GM18519 (cell line): Measurements from ENCODE around the gene SCGN.
"Not testable (repeated sequence)": the region's sequence is repeated elsewhere in the genome, so short reads cannot be mapped to it uniquely, and the experiment has no call there.

Source experiments
- ATAC-seq: cut with Tn5 transposase; IDR thresholded peaks from one replicate; pipeline ENCODE4 v1.9.1; 2021; ENCODE audit warnings: mild to moderate bottlenecking, moderate library complexity; ENCODE audit not compliant: unreplicated experiment, low FRiP score

Gene SCGN

GRCh38 chr6:25717866-25718740, 66.1 kb downstream of the SCGN start:
- ATAC-seq: no peak

DNA sequence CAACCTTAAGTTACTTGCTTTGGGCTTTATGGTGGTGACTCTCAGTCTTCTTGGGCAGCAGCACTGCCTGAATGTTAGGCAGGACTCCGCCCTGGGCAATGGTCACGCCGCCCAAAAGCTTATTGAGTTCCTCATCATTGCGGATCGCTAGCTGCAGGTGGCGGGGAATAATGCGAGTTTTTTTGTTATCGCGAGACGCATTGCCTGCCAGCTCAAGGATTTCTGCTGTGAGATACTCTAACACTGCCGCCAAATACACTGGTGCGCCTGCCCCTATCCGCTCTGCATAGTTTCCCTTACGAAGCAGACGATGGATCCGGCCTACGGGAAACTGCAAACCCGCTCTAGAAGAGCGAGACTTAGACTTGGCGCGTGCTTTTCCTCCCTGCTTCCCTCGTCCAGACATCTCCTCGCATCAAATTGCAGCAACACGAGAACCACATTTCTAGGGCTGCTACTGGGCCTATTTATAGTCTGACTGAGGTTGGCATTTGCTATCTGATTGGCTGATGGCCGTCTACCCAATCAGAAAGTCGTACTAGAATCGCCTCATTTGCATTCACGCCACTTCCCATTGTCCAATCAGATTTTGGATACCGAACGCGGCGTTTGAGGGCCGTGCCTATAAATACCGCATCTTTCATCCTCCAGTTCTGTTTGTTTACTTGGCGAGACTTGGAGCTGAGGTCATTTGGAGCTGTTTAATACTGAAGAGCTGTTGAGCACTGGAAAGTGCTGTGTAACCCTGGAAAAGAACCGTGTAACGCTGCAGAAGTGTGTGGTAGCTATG, 74.3 kb downstream of the SCGN start:
- no peak for ATAC-seq

GRCh38 chr6:25727028-25727427, 75.0 kb downstream of the SCGN start:
- ATAC-seq: no peak

- no peak for ATAC-seq
Observed at GRCh38 chr6:25730907-25731306, 78.9 kb downstream of the SCGN start.

- no peak for ATAC-seq
Observed at GRCh38 chr6:25731721-25732120, 79.7 kb downstream of the SCGN start.

DNA sequence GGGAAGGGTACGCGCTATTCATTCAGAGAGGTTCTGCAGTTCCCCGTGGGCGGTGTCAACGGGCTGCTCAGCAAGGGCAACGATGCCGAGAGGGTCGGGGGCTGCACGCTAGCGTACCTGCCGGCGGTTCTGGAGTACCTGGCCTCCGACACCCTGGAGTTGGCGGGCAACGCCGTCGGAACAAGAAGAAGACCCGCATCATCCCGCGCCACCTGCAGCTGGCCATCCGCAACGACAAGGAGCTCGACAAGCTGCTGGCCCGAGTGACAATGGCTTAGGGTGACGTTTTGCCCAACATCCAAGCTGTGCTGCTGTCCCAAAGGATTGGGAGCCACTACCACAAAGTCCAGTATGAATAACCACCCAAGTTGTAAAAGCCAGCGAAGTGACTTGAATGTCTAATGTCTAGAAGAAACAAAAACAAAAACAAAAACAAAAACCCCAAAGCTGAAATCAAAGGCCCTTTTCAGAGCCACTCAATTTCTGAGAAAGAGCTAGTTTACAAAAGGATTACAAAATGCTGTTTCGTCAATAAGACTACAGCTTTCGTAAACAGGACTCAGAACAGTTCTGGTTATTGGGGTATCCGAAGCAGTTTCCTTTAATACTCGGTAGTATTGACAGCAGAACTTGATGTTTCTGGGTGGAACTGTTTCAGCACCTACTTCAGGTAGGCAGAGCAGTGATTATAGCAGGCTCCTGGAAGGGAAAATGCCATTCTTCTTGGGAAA, 80.6 kb downstream of the SCGN start:
- ATAC-seq: no peak

DNA sequence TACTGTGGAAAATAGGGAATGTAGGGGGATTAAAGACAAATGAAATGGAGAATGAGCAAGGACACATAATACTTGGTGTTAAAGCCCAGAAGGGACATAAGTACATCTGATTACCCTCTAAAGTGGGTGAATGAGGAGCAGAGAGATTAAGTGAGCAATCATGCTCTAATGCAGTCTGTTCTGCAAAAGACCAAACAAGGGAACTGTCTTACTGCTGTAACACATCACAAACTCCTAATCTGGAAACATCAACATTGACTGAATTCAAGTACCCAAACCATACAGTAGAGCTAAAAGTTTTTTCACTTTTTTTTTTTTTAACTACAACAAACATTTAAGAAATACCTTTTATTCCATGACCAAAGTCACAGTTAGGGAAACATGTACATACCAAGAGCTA, 83.2 kb downstream of the SCGN start:
- ATAC-seq: no peak

GRCh38 chr6:25743868-25744267, 91.9 kb downstream of the SCGN start:
- no peak for ATAC-seq

DNA sequence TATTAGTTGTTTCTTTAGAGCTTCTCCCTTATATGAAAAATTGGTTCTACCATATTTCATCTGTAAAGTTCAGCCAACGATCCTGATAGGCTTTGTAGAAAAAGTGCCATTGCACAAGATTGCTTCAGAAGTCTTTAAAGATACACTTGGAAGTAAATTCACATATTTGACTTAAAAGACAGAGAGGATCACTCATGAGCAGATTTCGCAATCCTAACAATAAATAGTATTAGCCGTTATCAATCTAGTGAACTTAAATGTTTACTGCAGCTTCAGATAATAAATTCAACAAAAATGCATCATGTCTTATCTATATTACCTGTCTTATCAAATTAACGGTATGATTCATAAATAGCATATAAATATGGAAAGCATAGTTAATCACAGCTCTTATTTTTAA, 93.8 kb downstream of the SCGN start:
- ATAC-seq: no peak

- ATAC-seq: no peak
Observed at GRCh38 chr6:25746968-25747367, 95.0 kb downstream of the SCGN start.

GRCh38 chr6:25747477-25747876, 95.5 kb downstream of the SCGN start:
- ATAC-seq: no peak

DNA sequence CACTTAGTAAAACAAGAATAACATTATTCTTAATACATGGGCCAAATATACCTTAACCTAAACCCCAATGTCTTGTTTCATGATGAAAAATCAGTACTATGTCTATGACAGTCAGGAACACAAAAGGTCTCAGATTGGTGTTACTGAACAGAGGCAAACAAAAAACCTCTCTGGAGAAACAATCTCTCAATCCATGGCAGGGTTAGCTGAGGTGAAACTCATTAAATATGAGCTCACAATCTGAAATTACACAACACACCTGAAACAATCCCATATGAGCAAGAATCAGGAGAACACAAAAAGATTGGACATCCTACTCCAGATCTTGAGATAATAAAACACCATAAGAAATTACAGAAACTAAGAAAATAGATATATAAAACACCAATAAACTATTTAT, 96.0 kb downstream of the SCGN start:
- ATAC-seq: no peak

DNA sequence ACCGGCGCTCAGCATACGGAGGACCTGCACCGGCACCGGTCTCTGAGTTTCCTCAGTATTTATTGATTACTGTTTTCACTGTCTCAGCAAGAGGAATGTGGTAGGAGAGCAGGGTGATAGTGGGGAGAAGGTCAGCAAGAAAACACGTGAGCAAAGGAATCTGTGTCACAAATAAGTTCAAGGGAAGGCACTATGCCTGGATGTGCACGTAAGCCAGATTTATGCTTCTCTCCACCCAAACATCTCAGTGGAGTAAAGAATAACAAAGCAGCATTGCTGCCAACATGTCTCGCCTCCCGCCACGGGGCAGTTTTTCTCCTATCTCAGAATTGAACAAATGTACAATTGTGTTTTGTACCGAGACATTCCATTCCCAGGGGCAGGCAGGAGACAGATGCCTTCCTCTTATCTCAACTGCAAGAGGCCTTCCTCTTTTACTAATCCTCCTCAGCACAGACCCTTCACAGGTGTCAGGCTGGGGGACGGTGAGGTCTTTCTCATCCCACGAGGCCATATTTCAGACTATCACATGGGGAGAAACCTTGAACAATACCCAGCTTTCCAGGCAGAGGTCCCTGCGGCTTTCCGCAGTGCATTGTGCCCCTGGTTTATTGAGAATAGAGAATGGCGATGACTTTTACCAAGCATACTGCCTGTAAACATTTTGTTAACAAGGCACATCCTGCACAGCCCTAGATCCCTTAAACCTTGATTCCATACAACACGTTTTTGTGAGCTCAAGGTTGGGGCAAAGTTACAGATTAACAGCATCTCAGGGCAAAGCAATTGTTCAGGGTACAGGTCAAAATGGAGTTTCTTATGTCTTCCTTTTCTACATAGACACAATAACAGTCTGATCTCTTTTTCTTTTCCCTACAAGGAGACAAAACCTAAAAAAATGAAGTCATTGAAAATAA, 96.8 kb downstream of the SCGN start:
- not testable (repeated sequence) for ATAC-seq

DNA sequence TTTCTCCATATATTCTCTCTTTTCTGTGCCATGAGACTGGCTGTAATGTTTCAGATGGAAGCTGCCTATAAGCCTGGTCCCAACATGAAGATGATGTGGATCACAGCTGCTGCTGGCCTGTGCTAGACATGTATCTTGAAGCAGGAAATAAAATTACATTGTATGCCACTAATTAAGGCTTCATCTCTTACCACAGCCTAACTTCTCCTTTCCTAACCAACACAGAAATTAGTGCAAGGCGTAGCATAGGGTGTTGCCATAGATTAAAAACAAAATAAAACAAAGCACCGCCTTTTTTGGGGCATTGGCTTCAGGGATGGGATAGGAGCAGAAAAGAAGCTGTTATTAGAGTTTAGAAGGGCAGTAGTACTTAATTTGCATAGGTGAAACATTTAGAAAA, 97.8 kb downstream of the SCGN start:
- no peak for ATAC-seq

GRCh38 chr6:25750906-25751305, 98.9 kb downstream of the SCGN start:
- ATAC-seq: no peak
